SK-N-SH (cell line): ENCODE data around the gene HTRA3. TPM values are rescaled to one million over a fixed set of nuclear protein-coding genes. Genes with fewer than 3 reads are reported as not detected.
A peak's percentile ranks its signal among the peaks of the same experiment; 100 is the strongest.

ENCODE experiments used
- CTCF ChIA-PET: fragments of 300-600, 350-600 bp; formaldehyde crosslinking; extraction: SDS; loops from one replicate; lab custom pipeline; 2021; lab: Yijun Ruan, JAX
- POLR2A ChIA-PET: fragments of 350-600 bp; sonication (Branson Sonifier 250); formaldehyde crosslinking; extraction: SDS; loops from one replicate; lab custom pipeline; 2020; ENCODE audit warnings: antibody characterized with exemption, inconsistent platforms; lab: Yijun Ruan, JAX
- DNase-seq: peaks from one replicate; pipeline ENCODE4 v3.0.0; 2012
- H2AFZ ChIP-seq: fragments of 200-600 bp; sonication (generic); 2 replicates; pipeline ENCODE4 v1.8.1; 2016; ENCODE audit warnings: antibody characterized with exemption, mild to moderate bottlenecking, low read depth
- H3F3A ChIP-seq: fragments of 200-600 bp; sonication (generic); replicated peaks from 2 replicates; pipeline ENCODE3; 2016; ENCODE audit warnings: antibody characterized with exemption, mild to moderate bottlenecking; ENCODE audit not compliant: insufficient read depth
- H3K27ac ChIP-seq, 2 experiments: fragments of 200-500 bp in 1 of 2; fragments of 200-600 bp in 1 of 2; sonication (Bioruptor generic) in 1 of 2; sonication (generic), shearing (Covaris generic) in 1 of 2; 2 replicates each; pipeline versions ENCODE4 v1.5.1 to v1.6.1; 2014 to 2016; ENCODE audit warnings: low read depth in 2 of 2, inconsistent platforms in 1 of 2, low read length in 1 of 2, mild to moderate bottlenecking in 1 of 2, mixed read lengths in 1 of 2
- H3K27me3 ChIP-seq: fragments of 200-600 bp; sonication (generic), shearing (Covaris generic); 2 replicates; pipeline ENCODE4 v1.6.1; 2016; ENCODE audit warnings: mixed run types; ENCODE audit not compliant: insufficient read depth
- H3K36me3 ChIP-seq, 2 experiments: fragments of 200-500 bp in 1 of 2; fragments of 200-600 bp in 1 of 2; sonication (Bioruptor generic) in 1 of 2; sonication (generic) in 1 of 2; replicated peaks in 1 of 2; 2 replicates each; pipeline versions ENCODE3 to v1.5.1; 2014 to 2016; ENCODE audit warnings: low read length in 1 of 2, mild to moderate bottlenecking in 1 of 2; ENCODE audit not compliant: insufficient read depth in 2 of 2, control insufficient read depth in 1 of 2
- H3K4me1 ChIP-seq, 2 experiments: fragments of 200-500 bp in 1 of 2; fragments of 200-600 bp in 1 of 2; sonication (Bioruptor generic) in 1 of 2; sonication (generic), shearing (Covaris generic) in 1 of 2; 2 replicates each; pipeline versions ENCODE4 v1.5.1 to v1.6.1; 2014 to 2016; ENCODE audit warnings: low read depth in 1 of 2, low read length in 1 of 2, mixed run types in 1 of 2; ENCODE audit not compliant: insufficient read depth in 2 of 2, control insufficient read depth in 1 of 2
- H3K4me2 ChIP-seq: fragments of 200-600 bp; sonication (generic), shearing (Covaris generic); 2 replicates; pipeline ENCODE4 v1.6.1; 2017; ENCODE audit warnings: mixed run types
- H3K4me3 ChIP-seq, 2 experiments: fragments of 200-500 bp in 1 of 2; fragments of 200-600 bp in 1 of 2; sonication (Bioruptor generic) in 1 of 2; sonication (generic), shearing (Covaris generic) in 1 of 2; 2 replicates each; pipeline versions ENCODE4 v1.5.1 to v1.8.1; 2014 to 2016; ENCODE audit warnings: low read depth in 2 of 2, inconsistent platforms in 1 of 2, low read length in 1 of 2, mild to moderate bottlenecking in 1 of 2, mixed read lengths in 1 of 2, moderate library complexity in 1 of 2
- H3K79me2 ChIP-seq: fragments of 200-600 bp; sonication (generic); 2 replicates; pipeline ENCODE4 v1.8.1; 2017; ENCODE audit warnings: mild to moderate bottlenecking; ENCODE audit not compliant: insufficient read depth
- H3K9ac ChIP-seq: fragments of 200-600 bp; sonication (generic); 2 replicates; pipeline ENCODE4 v1.6.1; 2017; ENCODE audit warnings: mixed run types
- H3K9me2 ChIP-seq: fragments of 200-600 bp; sonication (generic); 2 replicates; pipeline ENCODE4 v1.6.1; 2017; ENCODE audit warnings: mixed run types
- H3K9me3 ChIP-seq: fragments of 200-600 bp; sonication (generic); 2 replicates; pipeline ENCODE4 v1.6.1; 2017; ENCODE audit warnings: mixed run types, mild to moderate bottlenecking, moderate library complexity
- H4K20me1 ChIP-seq: fragments of 200-600 bp; sonication (generic); 2 replicates; pipeline ENCODE4 v1.6.1; 2017; ENCODE audit warnings: mild to moderate bottlenecking, mixed run types; ENCODE audit not compliant: insufficient read depth
- CHD2 ChIP-seq: fragments of 150-350 bp; IDR thresholded peaks from 2 replicates; pipeline ENCODE4 v1.6.1; 2018; ENCODE audit warnings: low read length; ENCODE audit not compliant: partially characterized antibody
- CTCF ChIP-seq: fragments of 200-600 bp; sonication (generic); IDR thresholded peaks from 2 replicates; pipeline ENCODE4 v1.6.1; 2017; ENCODE audit warnings: antibody characterized with exemption, mild to moderate bottlenecking, moderate library complexity
- ELF1 ChIP-seq: IDR thresholded peaks from 2 replicates; pipeline ENCODE4 v1.4.0; 2012
- EP300 ChIP-seq, 2 experiments: IDR thresholded peaks; 2 replicates each; pipeline versions ENCODE4 v1.4.0 to v1.6.1; 2012; ENCODE audit warnings: borderline replicate concordance in 1 of 2, low read depth in 1 of 2, low read length in 1 of 2
- FOSL2 ChIP-seq: IDR thresholded peaks from 2 replicates; pipeline ENCODE4 v1.4.0; 2012; ENCODE audit warnings: low read depth, mild to moderate bottlenecking, moderate library complexity, borderline replicate concordance
- FOXJ3 ChIP-seq: sonication (generic); formaldehyde crosslinking; IDR thresholded peaks from 2 replicates; pipeline ENCODE4 v1.5.1; 2020; ENCODE audit warnings: mild to moderate bottlenecking, missing genetic modification reagents
- GABPA ChIP-seq: IDR thresholded peaks from 2 replicates; pipeline ENCODE4 v1.4.0; 2012; ENCODE audit warnings: low read depth, mild to moderate bottlenecking
- GATA2 ChIP-seq: sonication (generic); formaldehyde crosslinking; IDR thresholded peaks from 2 replicates; pipeline ENCODE4 v1.5.0; 2020; ENCODE audit warnings: mild to moderate bottlenecking, missing genetic modification reagents
- MEF2A ChIP-seq: IDR thresholded peaks from 2 replicates; pipeline ENCODE4 v1.4.0; 2012; ENCODE audit warnings: low read depth, borderline replicate concordance
- MXI1 ChIP-seq: IDR thresholded peaks from 2 replicates; pipeline ENCODE4 v1.6.1; 2012; ENCODE audit warnings: mild to moderate bottlenecking, low read depth, low read length, improper control_type of control experiment
- POLR2AphosphoS5 ChIP-seq: IDR thresholded peaks from 2 replicates; pipeline ENCODE4 v1.6.1; 2012; ENCODE audit warnings: low read depth, low read length
- RAD21 ChIP-seq: IDR thresholded peaks from 2 replicates; pipeline ENCODE4 v1.6.1; 2012; ENCODE audit warnings: mild to moderate bottlenecking, low read length
- REST ChIP-seq: IDR thresholded peaks from 2 replicates; pipeline ENCODE4 v1.6.1; 2012; ENCODE audit warnings: mild to moderate bottlenecking, low read depth, low read length, moderate library complexity
- TAF1 ChIP-seq: IDR thresholded peaks from 2 replicates; pipeline ENCODE4 v1.6.1; 2012; ENCODE audit warnings: low read depth, mild to moderate bottlenecking, low read length, moderate library complexity, borderline replicate concordance
- TCF12 ChIP-seq: IDR thresholded peaks from 2 replicates; pipeline ENCODE4 v1.4.0; 2012
- TEAD4 ChIP-seq: IDR thresholded peaks from 2 replicates; pipeline ENCODE4 v1.4.0; 2012; ENCODE audit warnings: mild to moderate bottlenecking, borderline replicate concordance; ENCODE audit not compliant: insufficient read depth
- WGBS: methylation state at CpG from one replicate; pipeline ENCODE4 v1.1.6; 2017; ENCODE audit warnings: low lambda C conversion rate; 5-methylcytosine and 5-hydroxymethylcytosine counted together
- polyA plus RNA-seq, 3 experiments: library from polyadenylated mRNA; depleted of rRNA; stranded (reverse); fragments of >200 nt; gene quantifications; 2 replicates each; pipeline ENCODE4 v1.2.3, GENCODE V29; 2012
- TF ChIP-seq, protein P1 (sequence below): IDR thresholded peaks from 2 replicates; pipeline ENCODE4 v1.4.0; 2012; ENCODE audit warnings: low read depth
- TF ChIP-seq, protein P2 (sequence below): fragments of 150-350 bp; IDR thresholded peaks from 2 replicates; pipeline ENCODE4 v1.6.1; 2017; ENCODE audit warnings: antibody characterized with exemption, low read length, low read depth, borderline replicate concordance
- TF ChIP-seq, protein P3 (sequence below): IDR thresholded peaks from 2 replicates; pipeline ENCODE4; 2012

HTRA3 gene
- polyA plus RNA-seq, 1 of the 3 experiments (the other 2 are of a cell fraction): 0.05 TPM

DNA sequence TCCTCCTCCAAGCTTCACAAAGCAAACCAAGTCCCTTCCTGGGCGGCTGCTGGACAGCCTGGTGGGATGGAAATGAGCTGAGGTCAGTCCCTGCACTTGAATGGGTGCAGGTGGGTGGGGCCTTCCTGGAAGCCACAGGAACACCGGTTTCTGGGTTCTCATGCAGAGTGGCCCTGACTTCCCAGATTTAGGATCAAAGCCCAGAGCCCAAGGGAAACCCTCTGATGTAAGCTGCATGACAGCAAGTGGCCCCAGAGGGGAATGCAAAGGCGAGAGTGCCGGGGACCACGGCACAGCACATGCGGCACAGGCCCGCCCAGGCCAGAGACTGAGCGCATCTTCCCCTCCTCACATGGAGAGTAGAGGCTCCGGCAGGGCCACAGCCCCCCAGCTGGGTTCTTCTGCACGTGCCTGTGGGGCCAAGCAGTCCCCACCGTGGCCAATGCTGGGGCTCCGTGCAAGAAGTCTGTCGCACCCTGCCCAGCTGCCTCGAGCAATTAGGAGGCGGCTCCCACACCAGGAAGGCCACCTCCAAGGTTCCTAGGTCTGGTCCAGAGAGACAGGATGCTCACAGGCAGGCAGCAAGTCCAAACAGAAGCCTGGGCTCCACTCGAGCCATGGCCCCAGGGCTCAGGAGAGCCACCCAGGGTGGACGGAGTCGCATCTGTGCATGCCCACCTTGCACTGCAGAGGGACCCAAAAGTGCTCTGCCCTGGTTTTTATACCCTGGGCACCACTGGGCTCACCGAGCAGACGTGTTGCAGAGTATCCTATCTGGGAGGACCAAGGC lies 83.0 kb downstream of the HTRA3 start:
- Histone ChIP-seq H4K20me1 (no peaks in the 10 kb centered on the region), H3K4me1 (peaks cover 0 to 18% of the 10 kb centered on the region in 2 experiments; a peak in 3 of 4 replicates), H3K9me2 (no peaks in the 10 kb centered on the region), H3K27ac (no peak overlapping the region), H2AFZ (no peak overlapping the region), H3K4me3 (no peak overlapping the region), H3K9me3 (no peaks in the 10 kb centered on the region), H3K27me3 (no peaks in the 10 kb centered on the region), H3K9ac (no peak overlapping the region), H3K36me3 (no peaks in the 10 kb centered on the region), H3K79me2 (no peaks in the 10 kb centered on the region), H3F3A (peaks cover 3% of the 10 kb centered on the region), H3K4me2 (no peak overlapping the region)
- 79% methylated on average over 10 of the region's 20 CpGs for WGBS
- ChIA-PET POLR2A (no interaction called here), CTCF (interaction anchor here (0.6 to 1.3 kb wide), 2 partner anchors 10 to 185 kb away, joined by 3 to 4 read pairs; no protein-coding TSS in a partner anchor)
- TF ChIP-seq ELF1 (no peak), TAF1 (no peak), CHD2 (no peak), GATA2 (CRISPR knock-in tag) (no peak), GABPA (no peak), POLR2AphosphoS5 (no peak)
- TF ChIP-seq, protein P1, sequence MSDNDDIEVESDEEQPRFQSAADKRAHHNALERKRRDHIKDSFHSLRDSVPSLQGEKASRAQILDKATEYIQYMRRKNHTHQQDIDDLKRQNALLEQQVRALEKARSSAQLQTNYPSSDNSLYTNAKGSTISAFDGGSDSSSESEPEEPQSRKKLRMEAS: no peak
- TF ChIP-seq, protein P2, sequence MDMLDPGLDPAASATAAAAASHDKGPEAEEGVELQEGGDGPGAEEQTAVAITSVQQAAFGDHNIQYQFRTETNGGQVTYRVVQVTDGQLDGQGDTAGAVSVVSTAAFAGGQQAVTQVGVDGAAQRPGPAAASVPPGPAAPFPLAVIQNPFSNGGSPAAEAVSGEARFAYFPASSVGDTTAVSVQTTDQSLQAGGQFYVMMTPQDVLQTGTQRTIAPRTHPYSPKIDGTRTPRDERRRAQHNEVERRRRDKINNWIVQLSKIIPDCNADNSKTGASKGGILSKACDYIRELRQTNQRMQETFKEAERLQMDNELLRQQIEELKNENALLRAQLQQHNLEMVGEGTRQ: no peak
- no peak for DNase-seq

GRCh38 chr4:8353158-8353669 lies 83.7 kb downstream of the HTRA3 start:
- Histone ChIP-seq H2AFZ (no peak overlapping the region), H3K9me3 (no peaks in the 10 kb centered on the region), H3F3A (peaks cover 3% of the 10 kb centered on the region), H3K9me2 (no peaks in the 10 kb centered on the region), H3K36me3 (no peaks in the 10 kb centered on the region), H3K4me3 (no peak overlapping the region), H3K4me1 (peaks cover 0 to 18% of the 10 kb centered on the region in 2 experiments; a peak in 2 of 4 replicates), H3K27ac (peak overlapping the region in 1 of 2 experiments; percentile 75; a peak in 1 of 4 replicates), H4K20me1 (no peaks in the 10 kb centered on the region), H3K9ac (no peak overlapping the region), H3K4me2 (peak overlapping the region; percentile 42; the same call in 1 of the 2 replicates), H3K79me2 (no peaks in the 10 kb centered on the region), H3K27me3 (no peaks in the 10 kb centered on the region)
- WGBS: 76% methylated on average over 9 of the region's 9 CpGs
- POLR2A ChIA-PET: no interaction called here
- no peak for DNase-seq
- CTCF ChIA-PET: interaction anchor here (0.6 kb wide), 1 partner anchor 186 kb away, joined by 3 read pairs; no protein-coding TSS in a partner anchor
- TF ChIP-seq TCF12: no peak
- no peak for TF ChIP-seq CTCF
- TF ChIP-seq MXI1: no peak
- TF ChIP-seq FOSL2: no peak
- TF ChIP-seq RAD21: no peak
- TF ChIP-seq, protein P3, sequence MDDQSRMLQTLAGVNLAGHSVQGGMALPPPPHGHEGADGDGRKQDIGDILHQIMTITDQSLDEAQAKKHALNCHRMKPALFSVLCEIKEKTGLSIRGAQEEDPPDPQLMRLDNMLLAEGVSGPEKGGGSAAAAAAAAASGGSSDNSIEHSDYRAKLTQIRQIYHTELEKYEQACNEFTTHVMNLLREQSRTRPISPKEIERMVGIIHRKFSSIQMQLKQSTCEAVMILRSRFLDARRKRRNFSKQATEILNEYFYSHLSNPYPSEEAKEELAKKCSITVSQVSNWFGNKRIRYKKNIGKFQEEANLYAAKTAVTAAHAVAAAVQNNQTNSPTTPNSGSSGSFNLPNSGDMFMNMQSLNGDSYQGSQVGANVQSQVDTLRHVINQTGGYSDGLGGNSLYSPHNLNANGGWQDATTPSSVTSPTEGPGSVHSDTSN: no peak
- TF ChIP-seq TAF1: no peak
- TF ChIP-seq EP300 (IDR thresholded peaks at IDR 0.05; ENCODE audit: borderline replicate concordance in 1 of 2, low read depth in 1 of 2, low read length in 1 of 2): no peak
- TF ChIP-seq REST: no peak
- no peak for TF ChIP-seq TEAD4
- no peak for TF ChIP-seq FOXJ3 (CRISPR knock-in tag)
- no peak for TF ChIP-seq MEF2A
- no peak for TF ChIP-seq POLR2AphosphoS5
